ENCODE data around the gene LIPH.

LIPH gene

DNA sequence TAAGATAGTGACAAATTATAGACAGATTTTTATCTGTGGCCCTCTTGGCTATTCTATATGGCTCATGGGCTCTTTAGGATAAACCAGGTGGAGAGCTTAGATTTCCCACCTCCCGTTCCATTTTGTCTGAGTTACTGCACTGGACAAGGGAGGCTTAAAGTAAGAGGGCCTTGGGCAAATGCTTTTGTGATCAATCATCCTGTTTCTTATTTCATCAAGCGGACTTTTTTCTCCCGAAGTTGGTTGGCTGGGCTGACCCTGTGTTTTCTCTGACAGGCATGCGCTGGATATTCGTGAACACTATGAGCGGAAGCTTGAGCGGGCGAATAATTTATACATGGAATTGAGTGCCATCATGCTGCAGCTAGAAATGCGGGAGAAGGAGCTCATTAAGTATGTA is 86.9 kb downstream of the LIPH start:
- TF ChIP-seq, protein P1, sequence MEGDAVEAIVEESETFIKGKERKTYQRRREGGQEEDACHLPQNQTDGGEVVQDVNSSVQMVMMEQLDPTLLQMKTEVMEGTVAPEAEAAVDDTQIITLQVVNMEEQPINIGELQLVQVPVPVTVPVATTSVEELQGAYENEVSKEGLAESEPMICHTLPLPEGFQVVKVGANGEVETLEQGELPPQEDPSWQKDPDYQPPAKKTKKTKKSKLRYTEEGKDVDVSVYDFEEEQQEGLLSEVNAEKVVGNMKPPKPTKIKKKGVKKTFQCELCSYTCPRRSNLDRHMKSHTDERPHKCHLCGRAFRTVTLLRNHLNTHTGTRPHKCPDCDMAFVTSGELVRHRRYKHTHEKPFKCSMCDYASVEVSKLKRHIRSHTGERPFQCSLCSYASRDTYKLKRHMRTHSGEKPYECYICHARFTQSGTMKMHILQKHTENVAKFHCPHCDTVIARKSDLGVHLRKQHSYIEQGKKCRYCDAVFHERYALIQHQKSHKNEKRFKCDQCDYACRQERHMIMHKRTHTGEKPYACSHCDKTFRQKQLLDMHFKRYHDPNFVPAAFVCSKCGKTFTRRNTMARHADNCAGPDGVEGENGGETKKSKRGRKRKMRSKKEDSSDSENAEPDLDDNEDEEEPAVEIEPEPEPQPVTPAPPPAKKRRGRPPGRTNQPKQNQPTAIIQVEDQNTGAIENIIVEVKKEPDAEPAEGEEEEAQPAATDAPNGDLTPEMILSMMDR (IDR thresholded peaks at IDR 0.05; ENCODE audit: low read depth, low read length), result no peak
- no peak overlapping the region for H3K4me3 ChIP-seq (replicated peaks in 1 of 2; ENCODE audit: low read depth in 2 of 2, low read length in 2 of 2)
- no peak for DNase-seq (ENCODE audit: low read depth in 2 of 2)

DNA sequence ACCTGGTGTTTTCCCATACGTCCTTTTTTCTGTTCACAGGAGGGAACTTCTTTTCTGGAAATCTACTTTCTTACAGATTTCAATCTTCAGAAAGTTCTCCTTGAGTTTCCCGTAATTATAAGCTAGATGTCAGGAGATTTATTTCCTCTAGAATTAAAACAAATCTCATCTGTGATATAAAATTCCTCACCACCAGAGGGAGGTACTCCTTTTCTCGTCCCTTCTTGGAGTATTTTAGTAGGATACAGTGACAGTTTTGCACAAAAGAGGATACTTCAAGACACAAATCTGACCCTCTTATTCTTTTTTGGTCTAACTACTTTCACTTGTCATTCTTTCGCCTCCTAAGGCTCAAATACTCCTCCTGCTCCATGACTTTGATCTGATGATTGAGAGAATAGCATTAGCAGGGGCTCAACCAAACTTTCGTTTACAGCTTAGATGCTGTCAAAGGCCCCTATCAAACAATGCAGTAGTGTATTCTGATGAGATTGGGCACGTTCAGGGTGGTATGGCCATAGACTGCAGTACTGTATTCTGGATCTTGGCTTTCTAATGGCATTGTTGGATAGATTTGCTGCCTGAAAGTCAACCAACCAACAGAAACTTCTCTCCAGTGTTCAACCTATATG is 91.6 kb downstream of the LIPH start:
- TF ChIP-seq, protein P1 (IDR thresholded peaks at IDR 0.05; ENCODE audit: low read depth, low read length), result no peak
- H3K4me3 ChIP-seq (replicated peaks in 1 of 2; ENCODE audit: low read depth in 2 of 2, low read length in 2 of 2), result no peak overlapping the region
- peak; percentile 48 for DNase-seq (ENCODE audit: low read depth in 2 of 2)

DNA sequence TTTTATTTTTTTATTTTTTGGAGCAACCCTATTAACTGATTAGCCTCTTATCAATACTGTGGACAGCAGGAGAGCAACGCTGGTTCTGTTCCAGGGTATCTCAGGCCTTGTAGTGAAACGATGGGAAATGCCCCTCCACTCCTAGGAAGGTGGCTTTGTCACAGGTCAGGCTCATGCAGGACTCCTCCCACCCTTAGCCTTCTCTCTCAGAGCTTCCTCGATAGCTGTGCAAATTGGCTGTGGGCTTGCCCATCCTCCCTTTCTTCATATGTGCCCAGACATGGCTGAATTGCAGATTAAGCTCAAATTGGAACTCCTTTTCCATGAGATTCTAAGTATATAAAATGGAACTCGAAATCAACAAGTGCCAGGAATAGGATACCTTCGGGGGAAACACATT is 92.1 kb downstream of the LIPH start:
- DNase-seq (ENCODE audit: low read depth in 2 of 2), result no peak
- TF ChIP-seq, protein P1 (IDR thresholded peaks at IDR 0.05; ENCODE audit: low read depth, low read length), result peak; percentile 2
- no peak overlapping the region for H3K4me3 ChIP-seq (replicated peaks in 1 of 2; ENCODE audit: low read depth in 2 of 2, low read length in 2 of 2)

DNA sequence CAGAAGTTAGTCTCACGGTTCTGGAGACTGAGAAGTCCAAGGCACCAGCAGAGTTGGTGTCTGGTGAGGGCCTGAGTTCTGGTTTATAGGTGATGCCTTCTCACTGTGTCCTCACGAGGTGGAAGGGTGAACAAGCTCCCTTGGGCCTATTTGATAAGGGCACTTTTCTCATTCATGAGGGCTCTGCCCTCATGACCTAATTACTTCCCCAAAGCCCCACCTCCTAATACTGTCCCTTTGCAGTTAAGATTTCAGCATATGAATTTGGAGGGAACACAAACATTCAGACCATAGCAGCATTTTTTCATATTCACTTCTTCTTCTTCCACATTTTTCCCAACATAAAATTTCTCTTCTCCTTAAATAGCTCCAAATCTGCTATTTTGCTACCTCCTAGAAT is 95.0 kb downstream of the LIPH start:
- no peak overlapping the region for H3K4me3 ChIP-seq (replicated peaks in 1 of 2; ENCODE audit: low read depth in 2 of 2, low read length in 2 of 2)
- DNase-seq (ENCODE audit: low read depth in 2 of 2), result no peak
- TF ChIP-seq, protein P1 (IDR thresholded peaks at IDR 0.05; ENCODE audit: low read depth, low read length), result no peak

Measured in cardiac fibroblast (primary cell).